K562 (cell line): ENCODE measurements around the gene FERMT3. TPM values are rescaled to one million over a fixed set of nuclear protein-coding genes. Genes with fewer than 3 reads are reported as not detected.

Experiments
- BMI1 ChIP-seq: fragments of 150-350 bp; IDR thresholded peaks from 2 replicates; pipeline ENCODE4 v1.6.1; 2014; ENCODE audit warnings: low read length
- CBX5 ChIP-seq: IDR thresholded peaks from 2 replicates; pipeline ENCODE4 v1.6.1; 2014; ENCODE audit warnings: low read depth, borderline replicate concordance
- EZH2 ChIP-seq: IDR thresholded peaks from 2 replicates; pipeline ENCODE4 v1.6.1; 2012; ENCODE audit warnings: low read depth, mild to moderate bottlenecking, inconsistent platforms, low read length, borderline replicate concordance
- HLTF ChIP-seq: fragments of 450-650 bp; IDR thresholded peaks from 2 replicates; pipeline ENCODE4 v1.6.1; 2016
- KHSRP ChIP-seq: fragments of 450-650 bp; IDR thresholded peaks from 2 replicates; pipeline ENCODE4 v1.6.1; 2017
- MIER1 ChIP-seq: fragments of 450-650 bp; IDR thresholded peaks from 2 replicates; pipeline ENCODE4 v1.6.1; 2016; ENCODE audit warnings: antibody characterized with exemption, mild to moderate bottlenecking, low read depth
- MYNN ChIP-seq, 2 experiments: sonication (generic); formaldehyde crosslinking in 1 of 2; IDR thresholded peaks; 2 replicates each; pipeline versions ENCODE4 v1.5.0 to v1.6.1; 2016 to 2020; ENCODE audit warnings: antibody characterized with exemption in 1 of 2, missing genetic modification reagents in 1 of 2
- PCBP2 ChIP-seq: fragments of 200-400 bp; formaldehyde crosslinking; IDR thresholded peaks from 2 replicates; pipeline ENCODE4 v1.6.1; 2018; ENCODE audit warnings: low read length, low read depth, mild to moderate bottlenecking, moderate library complexity; ENCODE audit not compliant: poor library complexity, severe bottlenecking
- RAD51 ChIP-seq: fragments of 450-650 bp; IDR thresholded peaks from 2 replicates; pipeline ENCODE4 v1.7.1; 2016; ENCODE audit warnings: low read depth, mild to moderate bottlenecking, borderline replicate concordance
- RNF2 ChIP-seq: sonication (generic); IDR thresholded peaks from 2 replicates; pipeline ENCODE4 v1.6.1; 2016
- TAF1 ChIP-seq: IDR thresholded peaks from 2 replicates; pipeline ENCODE4 v1.6.1; 2011; ENCODE audit warnings: mild to moderate bottlenecking, low read length, moderate library complexity; ENCODE audit not compliant: insufficient read depth, control insufficient read depth, severe bottlenecking; ENCODE audit errors: extremely low read depth
- TCF7L2 ChIP-seq: fragments of 150-350 bp; IDR thresholded peaks from 2 replicates; pipeline ENCODE4 v1.6.1; 2016; ENCODE audit warnings: low read depth, mild to moderate bottlenecking, low read length, moderate library complexity
- TGIF2 ChIP-seq: sonication (generic); formaldehyde crosslinking; IDR thresholded peaks from 2 replicates; pipeline ENCODE4 v1.8.1; 2022; ENCODE audit warnings: mild to moderate bottlenecking, missing genetic modification reagents, moderate library complexity
- ZNF507 ChIP-seq: conservative IDR thresholded peaks from 2 replicates; pipeline ENCODE4 v1.6.1; 2017; ENCODE audit warnings: missing genetic modification characterization, missing compliant biosample characterization
- ZNF583 ChIP-seq: fragments of 250-450 bp; sonication (Bioruptor Pico); IDR thresholded peaks from 2 replicates; pipeline ENCODE4 v1.4.0; 2020
- ZNF668 ChIP-seq: fragments of 250-450 bp; sonication (Bioruptor Pico); IDR thresholded peaks from 2 replicates; pipeline ENCODE4 v1.8.0; 2022; ENCODE audit warnings: mild to moderate bottlenecking, inconsistent platforms
- polyA plus RNA-seq, 8 experiments: library from polyadenylated mRNA; depleted of rRNA in 4 of 8; stranded (reverse) in 5 of 8; unstranded in 3 of 8; fragments of >200 nt; fragmentation: Nextera tagmentation in 2 of 8; fragmentation: Illumina TruSeq in 1 of 8; extraction: Ambion mirVana in 2 of 8; extraction: Trizol in 1 of 8; gene quantifications; 2 replicates each; pipeline versions ENCODE4 v1.2.1 to v1.2.3, GENCODE V29; 2011 to 2014; ENCODE audit warnings: inconsistent platforms in 1 of 8, missing spikeins in 1 of 8
- total RNA-seq, 7 experiments: library from RNA; depleted of rRNA in 6 of 7; stranded (reverse); fragments of >200 nt in 6 of 7; fragmentation: Illumina TruSeq in 2 of 7; extraction: Trizol in 2 of 7; gene quantifications; 2 replicates each; pipeline versions ENCODE4 v1.2.1 to v1.2.3, GENCODE V29; 2011 to 2021; ENCODE audit warnings: low replicate concordance in 1 of 7
- TF ChIP-seq, protein P1 (sequence below): fragments of 250-450 bp; sonication (Bioruptor Pico); IDR thresholded peaks from 2 replicates; pipeline ENCODE4 v1.6.1; 2021; ENCODE audit warnings: mild to moderate bottlenecking
- TF ChIP-seq, protein P2 (sequence below): sonication (generic); formaldehyde crosslinking; IDR thresholded peaks from 2 replicates; pipeline ENCODE4 v1.8.0; 2022; ENCODE audit warnings: missing genetic modification reagents, mild to moderate bottlenecking, borderline replicate concordance
- TF ChIP-seq, protein P3 (sequence below): sonication (generic); formaldehyde crosslinking; IDR thresholded peaks from 2 replicates; pipeline ENCODE4 v1.8.0; 2022; ENCODE audit warnings: missing genetic modification reagents, mild to moderate bottlenecking, borderline replicate concordance
- TF ChIP-seq, protein P4 (sequence below): fragments of 200-800 bp; sonication (Bioruptor generic); IDR thresholded peaks from 2 replicates; pipeline ENCODE4 v1.6.1; 2016; ENCODE audit warnings: missing genetic modification characterization, missing compliant biosample characterization

The FERMT3 gene
- total and polyA plus RNA-seq, 9 of the 15 experiments (the other 6 are each of a cell fraction or from before 2014, with no cell fraction given) = 3.2 to 275 (median 79.7) TPM

DNA sequence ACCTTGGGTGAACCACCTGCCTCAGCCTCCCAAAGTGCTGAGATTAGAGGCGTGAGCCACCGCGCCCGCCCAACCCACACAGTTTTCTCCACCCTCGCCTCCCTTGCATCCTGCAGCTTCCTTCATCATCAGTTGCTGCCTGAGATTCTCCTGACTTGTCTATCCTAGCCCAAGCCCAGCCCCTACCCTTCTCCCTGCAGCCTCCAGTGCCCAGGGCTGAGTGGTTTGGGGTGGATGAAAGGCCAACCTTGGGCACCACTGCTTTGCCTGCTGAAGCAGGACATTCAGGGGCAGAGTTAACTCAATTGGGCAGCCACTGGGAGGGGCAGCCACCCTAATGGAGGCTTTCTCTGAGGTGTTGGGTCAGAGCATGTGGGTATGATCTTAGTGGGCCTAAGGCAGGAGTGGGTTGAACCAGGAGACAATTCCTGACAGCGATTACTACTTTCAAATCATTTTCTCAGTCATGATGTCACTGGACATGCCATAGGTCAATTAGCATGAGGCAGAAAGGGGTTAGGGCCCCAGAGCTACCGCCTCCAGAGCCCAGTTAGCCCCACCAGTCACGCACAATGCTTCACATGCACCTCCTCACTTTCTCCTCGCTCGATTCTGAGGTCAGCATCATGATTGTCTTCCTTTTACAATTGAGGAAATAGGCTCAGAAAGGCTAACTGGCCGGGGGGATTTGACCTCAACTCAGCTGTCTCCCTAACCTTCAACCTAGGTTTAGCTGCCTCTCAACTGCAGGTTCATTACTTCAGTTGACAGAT is 33.3 kb downstream of the FERMT3 start (continued):
- TF ChIP-seq, protein P1, sequence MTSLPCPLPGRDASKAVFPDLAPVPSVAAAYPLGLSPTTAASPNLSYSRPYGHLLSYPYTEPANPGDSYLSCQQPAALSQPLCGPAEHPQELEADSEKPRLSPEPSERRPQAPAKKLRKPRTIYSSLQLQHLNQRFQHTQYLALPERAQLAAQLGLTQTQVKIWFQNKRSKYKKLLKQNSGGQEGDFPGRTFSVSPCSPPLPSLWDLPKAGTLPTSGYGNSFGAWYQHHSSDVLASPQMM (CRISPR knock-in tag) = no peak
- TF ChIP-seq, protein P2, sequence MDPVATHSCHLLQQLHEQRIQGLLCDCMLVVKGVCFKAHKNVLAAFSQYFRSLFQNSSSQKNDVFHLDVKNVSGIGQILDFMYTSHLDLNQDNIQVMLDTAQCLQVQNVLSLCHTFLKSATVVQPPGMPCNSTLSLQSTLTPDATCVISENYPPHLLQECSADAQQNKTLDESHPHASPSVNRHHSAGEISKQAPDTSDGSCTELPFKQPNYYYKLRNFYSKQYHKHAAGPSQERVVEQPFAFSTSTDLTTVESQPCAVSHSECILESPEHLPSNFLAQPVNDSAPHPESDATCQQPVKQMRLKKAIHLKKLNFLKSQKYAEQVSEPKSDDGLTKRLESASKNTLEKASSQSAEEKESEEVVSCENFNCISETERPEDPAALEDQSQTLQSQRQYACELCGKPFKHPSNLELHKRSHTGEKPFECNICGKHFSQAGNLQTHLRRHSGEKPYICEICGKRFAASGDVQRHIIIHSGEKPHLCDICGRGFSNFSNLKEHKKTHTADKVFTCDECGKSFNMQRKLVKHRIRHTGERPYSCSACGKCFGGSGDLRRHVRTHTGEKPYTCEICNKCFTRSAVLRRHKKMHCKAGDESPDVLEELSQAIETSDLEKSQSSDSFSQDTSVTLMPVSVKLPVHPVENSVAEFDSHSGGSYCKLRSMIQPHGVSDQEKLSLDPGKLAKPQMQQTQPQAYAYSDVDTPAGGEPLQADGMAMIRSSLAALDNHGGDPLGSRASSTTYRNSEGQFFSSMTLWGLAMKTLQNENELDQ (CRISPR knock-in tag) = no peak
- TF ChIP-seq HLTF (no peak), EZH2 (no peak), PCBP2 (no peak), ZNF583 (CRISPR knock-in tag) (no peak), ZNF668 (CRISPR knock-in tag) (no peak), RAD51 (no peak), MIER1 (no peak), TCF7L2 (no peak), TGIF2 (CRISPR knock-in tag) (no peak), MYNN (IDR thresholded peaks at IDR 0.05) (no peak), MYNN (CRISPR knock-in tag; IDR thresholded peaks at IDR 0.05) (no peak), KHSRP (no peak), ZNF507 (tag) (no peak), RNF2 (no peak), BMI1 (no peak), CBX5 (no peak), TAF1 (peak; percentile 37)
- TF ChIP-seq, protein P3, sequence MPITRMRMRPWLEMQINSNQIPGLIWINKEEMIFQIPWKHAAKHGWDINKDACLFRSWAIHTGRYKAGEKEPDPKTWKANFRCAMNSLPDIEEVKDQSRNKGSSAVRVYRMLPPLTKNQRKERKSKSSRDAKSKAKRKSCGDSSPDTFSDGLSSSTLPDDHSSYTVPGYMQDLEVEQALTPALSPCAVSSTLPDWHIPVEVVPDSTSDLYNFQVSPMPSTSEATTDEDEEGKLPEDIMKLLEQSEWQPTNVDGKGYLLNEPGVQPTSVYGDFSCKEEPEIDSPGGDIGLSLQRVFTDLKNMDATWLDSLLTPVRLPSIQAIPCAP (CRISPR knock-in tag) = no peak
- TF ChIP-seq, protein P4, sequence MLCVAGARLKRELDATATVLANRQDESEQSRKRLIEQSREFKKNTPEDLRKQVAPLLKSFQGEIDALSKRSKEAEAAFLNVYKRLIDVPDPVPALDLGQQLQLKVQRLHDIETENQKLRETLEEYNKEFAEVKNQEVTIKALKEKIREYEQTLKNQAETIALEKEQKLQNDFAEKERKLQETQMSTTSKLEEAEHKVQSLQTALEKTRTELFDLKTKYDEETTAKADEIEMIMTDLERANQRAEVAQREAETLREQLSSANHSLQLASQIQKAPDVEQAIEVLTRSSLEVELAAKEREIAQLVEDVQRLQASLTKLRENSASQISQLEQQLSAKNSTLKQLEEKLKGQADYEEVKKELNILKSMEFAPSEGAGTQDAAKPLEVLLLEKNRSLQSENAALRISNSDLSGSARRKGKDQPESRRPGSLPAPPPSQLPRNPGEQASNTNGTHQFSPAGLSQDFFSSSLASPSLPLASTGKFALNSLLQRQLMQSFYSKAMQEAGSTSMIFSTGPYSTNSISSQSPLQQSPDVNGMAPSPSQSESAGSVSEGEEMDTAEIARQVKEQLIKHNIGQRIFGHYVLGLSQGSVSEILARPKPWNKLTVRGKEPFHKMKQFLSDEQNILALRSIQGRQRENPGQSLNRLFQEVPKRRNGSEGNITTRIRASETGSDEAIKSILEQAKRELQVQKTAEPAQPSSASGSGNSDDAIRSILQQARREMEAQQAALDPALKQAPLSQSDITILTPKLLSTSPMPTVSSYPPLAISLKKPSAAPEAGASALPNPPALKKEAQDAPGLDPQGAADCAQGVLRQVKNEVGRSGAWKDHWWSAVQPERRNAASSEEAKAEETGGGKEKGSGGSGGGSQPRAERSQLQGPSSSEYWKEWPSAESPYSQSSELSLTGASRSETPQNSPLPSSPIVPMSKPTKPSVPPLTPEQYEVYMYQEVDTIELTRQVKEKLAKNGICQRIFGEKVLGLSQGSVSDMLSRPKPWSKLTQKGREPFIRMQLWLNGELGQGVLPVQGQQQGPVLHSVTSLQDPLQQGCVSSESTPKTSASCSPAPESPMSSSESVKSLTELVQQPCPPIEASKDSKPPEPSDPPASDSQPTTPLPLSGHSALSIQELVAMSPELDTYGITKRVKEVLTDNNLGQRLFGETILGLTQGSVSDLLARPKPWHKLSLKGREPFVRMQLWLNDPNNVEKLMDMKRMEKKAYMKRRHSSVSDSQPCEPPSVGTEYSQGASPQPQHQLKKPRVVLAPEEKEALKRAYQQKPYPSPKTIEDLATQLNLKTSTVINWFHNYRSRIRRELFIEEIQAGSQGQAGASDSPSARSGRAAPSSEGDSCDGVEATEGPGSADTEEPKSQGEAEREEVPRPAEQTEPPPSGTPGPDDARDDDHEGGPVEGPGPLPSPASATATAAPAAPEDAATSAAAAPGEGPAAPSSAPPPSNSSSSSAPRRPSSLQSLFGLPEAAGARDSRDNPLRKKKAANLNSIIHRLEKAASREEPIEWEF = peak; percentile 80; the same call in 1 of the 2 replicates
